ENCODE measurements around the gene FAM90A1.
"Not testable (repeated sequence)": the region's sequence is repeated elsewhere in the genome, so short reads cannot be mapped to it uniquely, and the experiment has no call there.

The FAM90A1 gene

DNA sequence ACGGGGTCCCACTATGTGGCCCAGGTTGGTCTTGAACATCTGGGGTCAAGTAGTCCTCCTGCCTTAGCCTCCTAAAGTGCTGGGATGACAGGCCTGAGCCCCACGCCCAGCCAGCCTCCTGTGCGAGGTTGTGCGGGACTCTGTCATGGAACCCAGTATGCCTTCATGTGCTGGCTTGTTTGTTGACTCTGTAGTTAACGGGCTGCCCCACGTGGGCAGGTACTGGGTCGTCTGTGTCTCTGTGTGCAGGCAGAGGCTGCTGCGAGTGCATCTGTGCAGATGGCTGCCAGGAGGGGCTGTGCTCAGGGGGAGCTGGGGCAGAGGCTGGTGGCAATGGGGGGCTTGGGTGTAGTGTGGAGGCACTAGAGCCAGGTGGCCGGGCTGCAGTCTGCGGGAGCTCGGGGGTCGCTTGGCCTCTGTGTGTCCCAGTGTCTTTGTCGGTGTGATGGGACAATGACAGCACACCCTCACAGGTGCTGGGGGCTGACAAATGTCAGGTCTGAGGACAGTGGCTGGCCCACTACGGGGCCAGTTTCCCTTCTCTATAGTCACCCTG, 6.0 kb upstream of the FAM90A1 start:
- not testable (repeated sequence) for DNase-seq

DNA sequence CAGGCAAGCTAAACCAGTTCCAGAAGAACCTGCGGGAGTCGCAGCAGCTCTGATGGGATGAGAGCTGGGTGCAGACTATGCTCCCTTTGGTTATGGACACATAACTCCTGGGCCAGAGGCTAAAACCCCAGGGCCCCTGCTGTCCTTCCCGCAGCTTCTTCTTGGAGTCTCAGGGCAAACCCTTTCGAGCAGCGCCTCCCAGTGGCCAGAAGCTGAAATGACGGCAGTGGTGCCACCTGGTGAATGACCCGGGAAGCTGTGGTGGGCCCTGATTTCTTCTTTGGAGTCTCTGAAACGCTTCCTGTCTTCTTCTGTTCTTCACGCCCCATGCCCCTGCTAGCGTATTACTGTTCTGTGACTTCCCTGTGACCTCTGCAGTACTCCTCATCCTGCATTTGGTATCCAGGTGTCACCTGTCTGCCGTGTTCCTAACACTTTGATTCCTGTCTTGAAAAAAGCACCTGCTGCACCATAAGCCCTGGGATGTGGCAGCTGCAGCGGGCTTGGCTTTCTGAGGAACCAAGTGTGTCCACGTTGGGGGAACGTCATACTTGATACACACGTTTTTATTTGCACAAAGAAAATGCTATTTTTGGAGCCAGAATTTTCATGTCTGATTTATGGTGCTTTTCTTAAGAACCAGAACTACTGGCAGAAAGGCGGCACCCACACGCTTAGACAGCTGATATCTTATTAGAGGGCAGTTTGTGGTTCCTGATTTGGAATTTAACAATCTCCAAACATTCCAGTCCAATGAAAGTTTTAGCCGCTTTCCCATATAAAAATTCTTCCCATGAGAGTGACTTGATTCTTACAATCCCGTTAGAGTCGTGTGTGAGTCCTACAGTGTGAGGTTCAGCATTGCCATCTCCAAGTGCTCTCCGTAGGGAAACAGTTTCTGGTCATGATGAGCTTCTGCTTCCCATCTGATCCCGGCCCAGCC, 4.5 kb upstream of the FAM90A1 start:
- DNase-seq, result not testable (repeated sequence)

DNA sequence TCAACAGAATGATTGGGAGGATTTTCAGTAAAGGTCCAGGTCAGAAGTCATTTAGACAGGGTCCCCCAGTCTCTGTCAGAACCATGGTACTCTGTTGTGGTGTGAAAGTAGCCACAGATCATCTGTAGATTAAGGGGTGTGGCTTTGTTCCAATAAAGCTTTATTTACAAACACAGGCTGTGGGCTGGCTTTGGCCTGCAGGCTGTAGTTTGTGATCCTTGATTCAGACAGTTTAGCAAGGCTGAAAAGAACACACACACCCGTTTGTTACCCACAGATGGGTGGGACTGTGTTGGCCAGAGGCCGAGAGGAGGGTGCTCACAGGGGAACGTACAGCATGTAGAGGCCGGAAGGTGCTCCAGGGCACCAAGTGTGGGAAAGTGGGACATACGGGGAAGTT, 3.6 kb upstream of the FAM90A1 start:
- not testable (repeated sequence) for DNase-seq

DNA sequence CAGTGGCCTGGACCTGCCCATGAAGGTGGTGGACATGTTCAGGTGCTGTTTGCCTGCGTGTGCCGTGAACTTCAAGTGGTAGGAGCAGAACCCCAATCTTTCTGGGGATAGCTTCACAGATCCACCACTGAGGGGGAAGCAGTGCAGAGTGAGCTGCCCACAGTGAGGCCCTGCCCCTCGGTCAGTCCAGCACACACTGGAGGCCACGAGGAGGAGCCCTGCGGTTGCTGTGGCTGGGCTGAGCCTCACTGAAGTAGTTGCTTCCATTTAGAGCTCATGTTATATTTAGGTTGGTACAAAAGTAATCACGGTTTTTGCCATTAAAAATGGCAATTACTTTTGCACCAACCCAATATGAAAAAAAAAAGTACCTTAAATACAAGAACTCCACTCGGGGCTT, 2.1 kb upstream of the FAM90A1 start:
- DNase-seq, result not testable (repeated sequence)

DNA sequence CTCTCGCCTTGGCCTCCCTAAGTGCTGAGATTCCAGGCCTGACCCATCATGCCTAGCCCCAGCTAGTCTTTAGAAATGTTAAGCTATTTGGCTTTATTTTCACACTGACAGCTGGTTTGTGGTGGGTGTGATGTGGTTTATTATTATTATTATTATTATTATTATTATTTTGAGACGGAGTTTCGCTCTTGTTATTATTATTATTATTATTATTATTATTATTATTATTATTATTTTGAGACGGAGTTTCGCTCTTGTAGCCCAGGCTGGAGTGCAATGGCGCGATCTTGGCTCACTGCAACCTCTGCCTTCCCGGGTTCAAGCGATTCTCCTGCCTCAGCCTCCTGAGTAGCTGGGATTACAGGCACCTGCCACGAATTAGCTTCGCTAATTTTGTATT, 1.2 kb upstream of the FAM90A1 start:
- not testable (repeated sequence) for DNase-seq

DNA sequence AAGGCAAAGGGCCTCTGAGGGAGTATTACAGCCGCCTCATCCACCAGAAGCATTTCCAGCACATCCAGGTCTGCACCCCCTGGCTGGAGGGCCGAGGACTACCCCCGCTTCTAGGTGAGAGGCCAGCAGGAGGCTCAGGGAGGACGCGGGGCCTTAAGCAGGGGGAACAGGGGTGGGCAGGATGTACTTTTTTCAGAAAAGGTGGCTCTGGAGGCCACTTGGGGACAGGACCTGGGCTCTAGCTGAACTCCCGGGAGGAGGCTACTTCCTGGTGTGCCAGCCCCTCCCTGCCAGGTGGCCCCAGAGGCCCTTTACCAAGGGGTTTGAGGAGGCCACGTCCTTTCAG, 287 bp upstream of the FAM90A1 start:
- not testable (repeated sequence) for DNase-seq

DNA sequence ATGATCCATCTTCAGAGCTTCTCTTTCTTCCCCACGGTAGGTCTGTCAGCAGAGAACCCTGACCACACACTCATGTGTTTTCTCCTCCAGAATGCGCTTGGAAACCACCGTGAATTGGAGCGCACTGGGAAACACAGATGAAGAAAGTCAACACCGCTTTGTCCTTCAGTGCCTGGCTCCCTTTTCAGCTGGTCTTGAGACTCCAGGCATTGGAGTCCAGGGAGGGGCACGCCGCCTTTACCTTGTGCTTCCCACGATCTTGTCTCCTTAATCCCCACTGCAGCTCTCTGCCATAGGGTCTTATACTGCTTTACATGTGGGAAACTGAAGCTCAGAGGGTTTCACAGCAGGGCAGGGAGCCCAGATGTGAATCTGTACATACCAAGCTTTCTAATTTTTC, 1.1 kb downstream of the FAM90A1 start:
- DNase-seq, result no peak

DNA sequence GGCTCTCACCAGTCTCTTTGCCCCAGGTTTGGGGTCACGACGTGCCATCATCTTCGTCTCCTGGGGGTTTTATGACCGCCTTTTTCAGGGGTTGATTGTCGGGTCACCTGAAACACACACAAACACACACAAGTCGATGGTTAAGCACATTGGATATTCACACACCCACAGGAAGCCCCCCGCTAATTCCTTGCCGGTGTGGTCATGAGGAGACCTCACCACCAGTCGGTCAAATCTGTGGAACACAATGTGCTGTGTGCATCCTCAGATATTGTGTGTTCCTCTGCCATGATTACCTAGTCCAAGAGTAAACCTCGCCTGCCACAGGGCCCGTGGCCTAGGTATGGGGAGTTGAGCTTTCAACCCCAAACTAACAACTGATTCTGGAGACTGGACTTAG, 2.6 kb downstream of the FAM90A1 start:
- DNase-seq, result not testable (repeated sequence)

DNA sequence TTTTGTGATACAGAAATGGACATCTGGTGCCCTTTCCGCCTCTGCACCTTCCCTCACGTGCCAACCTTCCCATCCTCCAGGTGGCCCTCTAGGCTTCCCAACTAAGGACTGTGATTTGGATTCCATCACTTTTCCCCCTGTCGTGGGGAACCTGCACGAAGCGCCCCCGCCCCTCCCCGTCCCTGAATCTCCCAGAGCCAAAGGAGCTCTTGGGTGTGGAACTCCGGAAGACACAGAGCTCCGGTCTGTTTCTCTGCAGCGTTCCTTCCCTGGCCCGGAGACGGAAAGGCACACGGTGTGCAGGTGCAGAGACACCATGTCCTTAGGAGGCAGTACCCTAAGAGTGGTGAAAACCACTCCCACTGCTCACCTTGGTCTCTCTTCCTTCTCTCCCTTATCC, 3.8 kb downstream of the FAM90A1 start:
- DNase-seq, result not testable (repeated sequence)

DNA sequence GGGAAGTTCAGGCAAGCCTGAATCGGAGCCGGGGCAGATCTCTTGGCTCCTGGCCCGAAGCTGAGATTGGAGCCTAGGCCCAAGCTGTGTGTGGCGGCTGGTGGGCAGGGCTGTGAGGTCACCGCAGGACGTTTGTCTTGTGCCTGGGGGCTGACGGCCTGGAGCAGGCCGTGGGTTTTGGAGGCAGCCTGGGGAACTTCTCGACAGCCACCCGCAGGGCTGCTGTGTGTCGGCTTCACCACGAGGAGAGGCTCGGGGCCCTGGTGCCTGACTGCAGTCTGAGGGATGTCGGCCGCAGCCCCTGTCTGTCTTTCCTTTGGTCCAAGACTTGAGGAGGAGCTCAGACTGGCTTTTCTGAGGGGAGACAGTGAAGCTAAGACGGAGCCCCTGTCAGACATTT, 5.1 kb downstream of the FAM90A1 start:
- DNase-seq, result not testable (repeated sequence)

DNA sequence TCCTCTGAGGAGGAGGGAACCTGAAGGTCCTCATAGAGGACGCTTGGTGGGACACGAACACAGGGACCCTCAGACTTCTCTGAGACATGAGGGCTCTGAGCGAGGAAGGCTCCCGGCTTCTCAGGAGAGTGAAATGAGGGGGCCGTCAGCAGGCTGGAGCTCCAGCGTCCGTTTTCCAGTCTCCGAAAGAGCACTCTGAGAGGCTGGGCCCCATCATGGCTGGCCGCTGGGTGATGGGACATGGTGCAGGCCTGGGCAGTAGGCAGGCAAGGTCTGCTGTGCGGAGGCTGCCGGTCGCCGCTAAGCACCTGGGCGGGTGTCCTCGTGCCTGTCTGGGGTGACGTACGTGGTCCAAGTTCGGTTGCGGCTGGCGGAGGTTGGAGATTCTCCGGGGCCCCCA, 5.6 kb downstream of the FAM90A1 start:
- DNase-seq, result not testable (repeated sequence)

DNA sequence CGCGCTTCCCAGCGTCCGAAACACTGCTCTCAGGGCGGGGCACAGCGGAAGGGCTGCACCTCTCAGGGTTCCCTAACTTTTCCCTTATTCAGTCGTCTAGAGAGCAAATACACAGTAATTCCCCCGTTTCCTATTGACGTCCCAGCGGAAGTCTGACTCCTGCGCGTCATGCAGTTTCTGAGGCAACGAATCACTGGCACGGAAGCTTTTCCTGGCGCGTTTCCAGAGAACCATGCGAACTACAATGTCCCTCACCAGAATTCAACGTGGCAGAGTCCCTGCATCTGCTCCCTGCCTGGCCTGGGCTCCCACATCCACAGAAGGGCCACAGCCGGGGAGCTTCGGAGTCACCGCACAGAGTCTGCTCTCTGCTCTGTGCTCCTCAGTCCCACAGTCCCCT, 6.0 kb downstream of the FAM90A1 start:
- DNase-seq, result not testable (repeated sequence)

DNA sequence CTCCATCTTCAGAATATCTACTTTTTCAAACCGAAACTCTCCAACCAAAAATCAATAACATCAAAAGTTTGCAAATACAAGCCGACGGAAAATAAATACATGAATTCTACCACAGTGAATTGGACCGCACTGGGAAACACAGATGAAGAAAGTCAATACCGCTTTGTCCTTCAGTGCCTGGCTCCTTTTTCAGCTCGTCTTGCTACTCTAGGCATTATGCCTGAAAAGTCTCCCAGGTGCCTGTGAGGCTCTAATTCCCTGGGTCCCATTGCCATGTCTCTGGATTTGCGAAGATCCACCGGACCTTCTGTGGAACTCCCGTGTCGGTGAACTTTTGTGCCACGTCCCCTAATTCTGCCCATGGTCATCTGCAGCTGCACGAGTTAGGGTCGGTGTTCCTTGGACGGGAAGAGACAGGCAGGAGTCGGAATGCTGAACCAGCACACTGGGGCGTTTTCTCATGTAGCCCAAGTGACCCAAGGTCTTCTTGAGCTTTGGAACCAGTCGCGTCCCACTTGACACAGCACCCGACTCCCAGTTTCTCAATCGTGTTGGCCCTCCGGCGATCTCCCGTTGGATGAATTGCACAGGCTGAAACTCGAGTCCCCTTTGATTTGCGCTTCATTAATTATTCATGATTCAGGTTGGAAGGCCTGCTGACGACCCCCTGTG, 8.6 kb downstream of the FAM90A1 start:
- DNase-seq, result not testable (repeated sequence)

DNA sequence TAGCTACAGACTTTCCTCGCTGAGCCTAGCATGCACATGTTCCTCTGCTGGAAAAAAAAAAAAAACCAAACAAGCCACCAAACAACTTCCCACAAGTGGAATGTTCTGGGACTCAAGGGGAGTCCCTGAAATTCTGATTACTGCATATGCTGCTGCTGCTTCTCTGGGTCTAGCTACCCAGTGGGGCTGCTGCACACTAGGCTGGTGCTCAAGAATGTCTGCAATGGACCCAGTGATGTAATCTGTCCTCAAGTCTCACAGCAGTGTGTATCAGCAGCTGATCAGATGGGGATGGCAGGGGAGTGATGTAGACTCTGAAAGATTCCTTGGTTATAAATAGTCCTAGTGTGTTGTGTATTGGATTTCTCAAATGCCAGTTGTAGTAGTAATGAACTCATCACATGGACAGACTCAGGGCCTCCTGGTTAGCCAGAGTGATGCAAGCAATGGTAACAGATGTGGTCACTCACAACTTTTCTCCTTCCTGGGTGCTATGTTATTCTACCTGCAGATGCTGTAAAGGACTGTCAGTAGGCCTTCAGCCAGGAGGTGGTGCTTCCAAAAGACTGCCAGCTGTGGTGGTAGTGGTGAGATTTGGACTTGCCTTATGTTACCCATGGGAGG, 29.6 kb downstream of the FAM90A1 start:
- peak; percentile 8 for DNase-seq

DNA sequence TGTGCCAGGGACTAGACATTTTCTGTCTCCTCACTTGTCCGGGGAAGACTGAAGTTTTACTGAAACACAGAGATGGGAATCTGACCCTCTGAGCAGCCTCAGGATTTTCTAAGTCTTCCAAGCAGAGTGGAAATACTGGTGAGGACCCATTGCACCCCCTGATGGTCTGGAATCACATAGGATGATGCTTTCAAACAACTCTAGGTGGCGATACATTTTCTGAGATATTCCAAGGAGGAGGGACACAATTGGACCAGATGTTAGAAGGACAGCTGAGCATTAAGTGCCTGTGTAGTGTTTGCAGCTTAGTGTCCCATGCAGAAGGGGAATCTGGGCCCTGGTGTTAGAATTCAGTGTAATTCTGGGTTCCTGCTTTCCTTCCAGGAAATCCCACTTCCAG, 39.3 kb downstream of the FAM90A1 start:
- not testable (repeated sequence) for DNase-seq

DNA sequence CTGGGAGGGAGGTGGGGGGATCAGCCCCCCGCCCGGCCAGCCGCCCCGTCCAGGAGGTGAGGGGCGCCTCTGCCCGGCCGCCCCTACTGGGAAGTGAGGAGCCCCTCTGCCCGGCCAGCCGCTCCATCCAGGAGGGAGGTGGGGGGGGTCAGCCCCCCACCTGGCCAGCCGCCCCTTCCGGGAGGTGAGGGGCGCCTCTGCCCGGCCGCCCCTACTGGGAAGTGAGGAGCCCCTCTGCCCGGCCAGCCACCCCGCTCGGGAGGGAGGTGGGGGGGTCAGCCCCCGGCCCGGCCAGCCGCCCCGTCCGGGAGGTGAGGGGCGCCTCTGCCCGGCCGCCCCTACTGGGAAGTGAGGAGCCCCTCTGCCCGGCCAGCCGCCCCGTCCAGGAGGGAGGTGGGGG, 43.2 kb downstream of the FAM90A1 start:
- not testable (repeated sequence) for DNase-seq

DNA sequence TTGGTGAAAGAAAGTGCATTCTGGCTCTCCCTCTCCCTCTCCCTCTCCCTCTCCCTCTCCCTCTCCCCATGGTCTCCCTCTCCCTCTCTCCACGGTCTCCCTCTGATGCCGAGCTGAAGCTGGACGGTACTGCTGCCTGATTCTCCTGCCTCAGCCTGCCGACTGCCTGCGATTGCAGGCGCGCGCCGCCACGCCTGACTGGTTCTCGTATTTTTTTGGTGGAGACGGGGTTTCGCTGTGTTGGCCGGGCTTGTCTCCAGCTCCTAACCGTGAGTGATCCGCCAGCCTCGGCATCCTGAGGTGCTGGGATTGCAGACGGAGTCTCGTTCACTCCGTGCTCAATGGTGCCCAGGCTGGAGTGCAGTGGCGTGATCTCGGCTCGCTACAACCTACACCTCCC, 44.1 kb downstream of the FAM90A1 start:
- not testable (repeated sequence) for DNase-seq

DNA sequence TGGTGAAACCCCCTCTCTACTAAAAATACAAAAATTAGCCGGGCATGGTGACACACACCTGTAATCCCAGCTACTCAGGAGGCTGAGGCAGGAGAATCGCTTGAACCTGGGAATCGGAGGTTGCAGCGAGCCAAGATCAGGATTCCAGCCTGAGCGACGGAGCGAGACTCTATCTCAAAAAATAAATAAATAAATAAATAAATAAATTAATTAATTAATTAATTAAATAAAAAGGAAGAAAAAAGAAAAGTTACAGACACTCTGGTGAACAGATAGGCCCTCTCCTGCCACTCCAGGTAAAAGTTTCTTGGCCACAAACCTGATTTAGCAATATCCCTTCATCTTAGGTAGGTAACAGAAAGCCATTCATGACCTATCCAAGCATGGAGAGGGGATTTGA, 44.5 kb downstream of the FAM90A1 start:
- not testable (repeated sequence) for DNase-seq

DNA sequence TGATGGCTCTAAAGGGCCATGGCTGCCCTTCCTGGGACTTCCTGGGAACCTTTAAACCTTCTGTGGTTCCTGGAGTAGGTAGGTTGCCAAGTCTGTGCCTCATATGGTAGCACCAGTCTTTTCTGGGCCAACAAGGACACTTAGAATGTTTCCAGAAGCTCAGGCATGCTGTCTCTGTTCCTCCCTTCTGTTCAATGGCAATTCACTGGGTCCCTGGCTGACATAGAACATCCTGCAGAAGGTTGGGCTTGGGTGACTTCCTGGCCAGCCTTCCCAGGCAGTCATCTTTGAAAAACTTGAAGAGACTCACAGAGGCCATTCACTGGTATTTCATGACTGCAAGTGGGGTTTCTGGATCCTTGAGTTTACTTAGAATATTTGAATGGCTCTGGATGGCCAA, 46.1 kb downstream of the FAM90A1 start:
- not testable (repeated sequence) for DNase-seq

DNA sequence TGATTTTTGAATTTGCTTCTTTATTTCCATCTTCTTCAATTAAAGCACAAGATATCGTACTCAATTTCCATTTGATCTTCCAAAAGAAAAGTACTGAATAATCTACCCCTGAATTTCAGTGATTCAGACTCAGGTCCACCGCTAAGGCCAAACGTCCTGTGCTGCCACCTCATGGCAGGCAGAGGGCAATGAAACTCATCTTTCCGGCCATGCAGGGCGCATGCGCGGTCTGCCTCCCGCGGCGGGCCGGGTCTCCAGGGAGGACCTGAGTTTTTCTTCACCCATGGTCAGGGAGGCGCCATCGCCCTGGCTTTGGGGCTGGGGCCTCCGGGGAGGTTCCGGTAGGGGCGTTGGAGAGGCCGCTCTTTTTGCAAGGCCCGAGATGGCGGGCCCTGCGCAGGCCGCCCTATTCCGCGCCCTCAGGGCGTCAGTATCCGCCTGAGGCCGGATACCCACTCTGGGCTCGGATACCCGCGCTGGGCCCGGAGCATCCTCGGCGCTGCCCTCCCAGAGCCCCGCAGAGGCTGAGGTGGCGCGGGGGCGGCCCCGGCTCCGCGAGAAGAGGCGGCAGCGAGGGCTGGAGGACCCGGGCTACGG, 47.3 kb downstream of the FAM90A1 start:
- DNase-seq, result peak; percentile 8

DNA sequence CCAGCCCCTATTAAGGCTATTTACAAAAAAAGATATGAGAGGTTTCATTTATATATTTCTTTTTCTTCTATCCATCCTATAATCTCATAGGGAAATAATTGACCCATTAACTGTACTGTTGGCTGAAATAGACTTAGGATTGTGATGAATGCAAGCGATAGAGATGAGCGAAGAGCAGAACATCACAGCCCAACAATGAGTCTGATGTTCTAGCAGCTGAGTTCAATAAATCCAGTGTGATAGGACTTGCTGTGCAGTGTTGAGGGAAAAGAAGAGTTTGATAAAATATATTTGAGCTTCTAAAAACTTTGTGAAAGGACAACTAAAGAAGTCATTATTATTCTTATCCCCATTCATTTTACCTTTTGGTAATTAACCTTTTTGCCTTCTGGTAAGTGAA, 54.5 kb downstream of the FAM90A1 start:
- not testable (repeated sequence) for DNase-seq
